Neuronal stem cell (in vitro differentiated cells): ENCODE measurements around the gene SUN1.

Experiments
- DNase-seq: peaks from one replicate; pipeline ENCODE4 v3.0.0-alpha.2; 2013; ENCODE audit warnings: low spot score
- H2AFZ ChIP-seq: one replicate; pipeline ENCODE4 v1.6.1; 2013; ENCODE audit warnings: mild to moderate bottlenecking, low read length, inconsistent platforms
- H2AK5ac ChIP-seq: 2 replicates; pipeline ENCODE4 v1.6.1; 2013; ENCODE audit warnings: low read depth, mild to moderate bottlenecking, inconsistent platforms, low read length, moderate library complexity, mixed read lengths
- H2BK120ac ChIP-seq: 2 replicates; pipeline ENCODE4 v1.6.1; 2013; ENCODE audit warnings: low read depth, mild to moderate bottlenecking, inconsistent platforms, low read length, moderate library complexity, mixed read lengths
- H2BK12ac ChIP-seq: one replicate; pipeline ENCODE4 v1.6.1; 2013; ENCODE audit warnings: low read length, inconsistent platforms
- H2BK15ac ChIP-seq: 2 replicates; pipeline ENCODE4 v1.6.1; 2013; ENCODE audit warnings: mild to moderate bottlenecking, low read length, inconsistent platforms, mixed read lengths
- H2BK5ac ChIP-seq: one replicate; pipeline ENCODE4 v1.6.1; 2013; ENCODE audit warnings: inconsistent platforms, mild to moderate bottlenecking, low read length, moderate library complexity
- H3K14ac ChIP-seq: one replicate; pipeline ENCODE4 v1.6.1; 2013; ENCODE audit warnings: low read length, inconsistent platforms
- H3K18ac ChIP-seq: 2 replicates; pipeline ENCODE4 v1.6.1; 2013; ENCODE audit warnings: low read length, inconsistent platforms
- H3K23ac ChIP-seq: 2 replicates; pipeline ENCODE4 v1.6.1; 2013; ENCODE audit warnings: low read depth, mild to moderate bottlenecking, mixed read lengths, low read length, inconsistent platforms; ENCODE audit not compliant: poor library complexity
- H3K27ac ChIP-seq: replicated peaks from 3 replicates; pipeline ENCODE4 v1.5.1; 2013; ENCODE audit warnings: low read length, inconsistent platforms
- H3K27me3 ChIP-seq, 3 experiments: 2 replicates each; pipeline ENCODE4 v1.6.1; 2013; ENCODE audit warnings: low read length in 3 of 3, mild to moderate bottlenecking in 2 of 3, inconsistent platforms in 1 of 3, low read depth in 1 of 3, mixed read lengths in 1 of 3, moderate library complexity in 1 of 3; ENCODE audit not compliant: control insufficient read depth in 3 of 3, insufficient read depth in 3 of 3
- H3K36me3 ChIP-seq, 2 donors: replicated peaks in 1 of 2; 2 replicates each; pipeline ENCODE4 v1.6.1; 2013; ENCODE audit warnings: low read length in 2 of 2; ENCODE audit not compliant: control insufficient read depth in 2 of 2, insufficient read depth in 2 of 2
- H3K4ac ChIP-seq: 2 replicates; pipeline ENCODE4 v1.6.1; 2013; ENCODE audit warnings: inconsistent platforms, mild to moderate bottlenecking, low read length, moderate library complexity
- H3K4me1 ChIP-seq, 2 donors: 1 replicate in 1 of 2; 2 replicates in 1 of 2; pipeline ENCODE4 v1.6.1; 2013; ENCODE audit warnings: low read length in 2 of 2, low read depth in 1 of 2; ENCODE audit not compliant: control insufficient read depth in 2 of 2, insufficient read depth in 1 of 2
- H3K4me2 ChIP-seq: one replicate; pipeline ENCODE4 v1.6.1; 2013; ENCODE audit warnings: mild to moderate bottlenecking, low read length, inconsistent platforms; ENCODE audit not compliant: insufficient read depth, poor library complexity, severe bottlenecking
- H3K4me3 ChIP-seq, 2 donors: 2 replicates each; pipeline ENCODE4 v1.5.1; 2013; ENCODE audit warnings: low read length in 2 of 2, mild to moderate bottlenecking in 2 of 2, inconsistent platforms in 1 of 2, moderate library complexity in 1 of 2
- H3K79me1 ChIP-seq: one replicate; pipeline ENCODE4 v1.6.1; 2013; ENCODE audit warnings: low read depth, mild to moderate bottlenecking, inconsistent platforms, low read length, moderate library complexity
- H3K9ac ChIP-seq: one replicate; pipeline ENCODE4 v1.6.1; 2013; ENCODE audit warnings: mild to moderate bottlenecking, low read depth, low read length, inconsistent platforms; ENCODE audit not compliant: poor library complexity
- H3K9me3 ChIP-seq, 2 donors: replicated peaks in 1 of 2; 2 replicates each; pipeline versions ENCODE3 to v1.6.1; 2013; ENCODE audit warnings: low read length in 2 of 2, mild to moderate bottlenecking in 2 of 2, inconsistent platforms in 1 of 2, low read depth in 1 of 2, mixed read lengths in 1 of 2, moderate library complexity in 1 of 2; ENCODE audit not compliant: control insufficient read depth in 2 of 2, insufficient read depth in 1 of 2
- H4K8ac ChIP-seq: one replicate; pipeline ENCODE4 v1.6.1; 2013; ENCODE audit warnings: low read depth, mild to moderate bottlenecking, inconsistent platforms, low read length, moderate library complexity
- H4K91ac ChIP-seq: one replicate; pipeline ENCODE4 v1.6.1; 2013; ENCODE audit warnings: low read length, low read depth, mild to moderate bottlenecking, inconsistent platforms; ENCODE audit not compliant: poor library complexity
- WGBS, 2 donors: extraction: QIAGEN DNeasy Blood & Tissue Kit; methylation state at CpG; one replicate each; pipeline ENCODE4 v1.1.7; 2013; ENCODE audit warnings: missing lambda C conversion rate in 2 of 2, mixed read lengths in 1 of 2; ENCODE audit not compliant: insufficient read length in 2 of 2, insufficient replicate concordance in 1 of 2; ENCODE audit errors: extremely low coverage in 2 of 2; 5-methylcytosine and 5-hydroxymethylcytosine counted together

SUN1 gene

GRCh38 chr7:861222-861621 is 28.9 kb downstream of the SUN1 start:
- no peak overlapping the region for H4K8ac ChIP-seq
- H3K36me3 ChIP-seq: peaks cover 50 to 94% of the 10 kb centered on the region in 2 donors
- no peak overlapping the region for H3K18ac ChIP-seq
- H2BK15ac ChIP-seq: no peak overlapping the region
- no peak overlapping the region for H2AK5ac ChIP-seq
- H3K4ac ChIP-seq: no peak overlapping the region
- no peaks in the 10 kb centered on the region for H3K27me3 ChIP-seq
- H3K4me2 ChIP-seq: no peak overlapping the region
- H2BK120ac ChIP-seq: no peak overlapping the region
- H4K91ac ChIP-seq: no peak overlapping the region
- no peak overlapping the region for H3K9ac ChIP-seq
- H3K23ac ChIP-seq: no peak overlapping the region
- peaks cover 4% of the 10 kb centered on the region for H3K79me1 ChIP-seq
- DNase-seq: no peak
- H2BK12ac ChIP-seq: no peak overlapping the region
- H2BK5ac ChIP-seq: no peak overlapping the region
- no peaks in the 10 kb centered on the region for H3K9me3 ChIP-seq
- H3K14ac ChIP-seq: no peak overlapping the region
- no peak overlapping the region for H3K4me3 ChIP-seq
- H3K27ac ChIP-seq: no peak overlapping the region
- no peak overlapping the region for H2AFZ ChIP-seq
- no peaks in the 10 kb centered on the region for H3K4me1 ChIP-seq
- WGBS, 2 donors: no CpG with 5 or more reads among the region's 9 CpGs

- Histone ChIP-seq H2BK15ac (no peak overlapping the region), H2BK5ac (no peak overlapping the region), H2AK5ac (no peak overlapping the region), H3K27ac (no peak overlapping the region), H3K4me3 (no peak overlapping the region), H2AFZ (no peak overlapping the region), H3K4me2 (no peak overlapping the region), H4K8ac (no peak overlapping the region), H3K23ac (no peak overlapping the region), H3K14ac (no peak overlapping the region), H3K9ac (no peak overlapping the region), H3K4me1 (no peaks in the 10 kb centered on the region), H4K91ac (no peak overlapping the region), H3K27me3 (no peaks in the 10 kb centered on the region), H2BK120ac (no peak overlapping the region), H3K79me1 (no peaks in the 10 kb centered on the region), H3K36me3 (peaks cover 47 to 91% of the 10 kb centered on the region in 2 donors), H3K18ac (no peak overlapping the region), H2BK12ac (no peak overlapping the region), H3K9me3 (peaks cover 0 to 2% of the 10 kb centered on the region in 2 donors), H3K4ac (no peak overlapping the region)
- WGBS, 2 donors: no CpG with 5 or more reads among the region's 6 CpGs
- DNase-seq: no peak
Observed at GRCh38 chr7:862157-862556, 29.9 kb downstream of the SUN1 start.

- Histone ChIP-seq H2BK120ac (no peak overlapping the region), H3K23ac (no peak overlapping the region), H4K8ac (no peak overlapping the region), H2BK5ac (no peak overlapping the region), H2BK12ac (no peak overlapping the region), H3K79me1 (peaks cover 3% of the 10 kb centered on the region), H3K4ac (no peak overlapping the region), H3K27me3 (no peaks in the 10 kb centered on the region), H3K14ac (no peak overlapping the region), H3K9me3 (peaks cover 0 to 2% of the 10 kb centered on the region in 2 donors), H2BK15ac (no peak overlapping the region), H4K91ac (no peak overlapping the region), H2AK5ac (no peak overlapping the region), H2AFZ (no peak overlapping the region), H3K18ac (no peak overlapping the region), H3K9ac (no peak overlapping the region), H3K4me3 (no peak overlapping the region), H3K4me1 (no peaks in the 10 kb centered on the region), H3K36me3 (peaks cover 50 to 91% of the 10 kb centered on the region in 2 donors), H3K4me2 (no peak overlapping the region), H3K27ac (no peak overlapping the region)
- DNase-seq: no peak
- no CpG with 5 or more reads among the region's 16 CpGs for WGBS, 2 donors
Observed at GRCh38 chr7:863106-863505, 30.8 kb downstream of the SUN1 start.

GRCh38 chr7:865921-866320 is 33.6 kb downstream of the SUN1 start:
- no peak overlapping the region for H3K4ac ChIP-seq
- no peaks in the 10 kb centered on the region for H3K4me1 ChIP-seq
- H3K9ac ChIP-seq: no peak overlapping the region
- no peak overlapping the region for H2BK15ac ChIP-seq
- no peak overlapping the region for H2BK120ac ChIP-seq
- H3K14ac ChIP-seq: no peak overlapping the region
- H2BK5ac ChIP-seq: no peak overlapping the region
- no peak overlapping the region for H3K18ac ChIP-seq
- H3K27me3 ChIP-seq: no peaks in the 10 kb centered on the region
- DNase-seq: no peak
- no peak overlapping the region for H4K8ac ChIP-seq
- H3K4me3 ChIP-seq: no peak overlapping the region
- WGBS, 2 donors: no CpG with 5 or more reads among the region's 25 CpGs
- H3K79me1 ChIP-seq: peaks cover 5% of the 10 kb centered on the region
- H3K36me3 ChIP-seq: peaks cover 44 to 87% of the 10 kb centered on the region in 2 donors
- H2AFZ ChIP-seq: no peak overlapping the region
- H3K27ac ChIP-seq: no peak overlapping the region
- H3K4me2 ChIP-seq: no peak overlapping the region
- peaks cover 0 to 2% of the 10 kb centered on the region in 2 donors for H3K9me3 ChIP-seq
- no peak overlapping the region for H2AK5ac ChIP-seq
- no peak overlapping the region for H3K23ac ChIP-seq
- no peak overlapping the region for H2BK12ac ChIP-seq
- no peak overlapping the region for H4K91ac ChIP-seq
